ENCODE data around the gene SPATS2L. TPM values are rescaled to one million over a fixed set of nuclear protein-coding genes. Genes with fewer than 3 reads are reported as not detected.

The SPATS2L gene
- total RNA-seq, 1 experiment from 2014 or later, result 174 TPM

DNA sequence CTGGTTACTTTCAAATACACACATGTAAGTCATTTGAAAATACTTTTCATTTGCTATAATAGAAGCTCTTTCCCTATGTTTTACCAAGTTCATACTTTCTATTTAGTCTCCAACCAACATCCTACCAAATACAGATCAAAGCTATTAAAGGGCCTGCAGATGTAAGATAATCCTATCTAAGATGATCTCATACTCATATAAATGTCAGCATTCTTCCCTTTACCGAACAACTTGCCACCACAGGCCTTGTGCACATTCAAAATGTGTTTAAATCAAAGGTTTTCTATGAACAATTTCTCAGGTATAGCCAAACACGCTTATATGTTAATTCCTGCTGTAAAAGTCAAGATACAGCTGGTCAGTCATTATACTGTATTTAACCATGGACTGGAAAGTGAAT lies 180.0 kb downstream of the SPATS2L start:
- H3K36me3 ChIP-seq (ENCODE audit: low read depth, low read length), result no peaks in the 10 kb centered on the region
- TF ChIP-seq EZH2 (IDR thresholded peaks at IDR 0.05; ENCODE audit: low read length, unreplicated experiment) (no peak), CTCF (conservative IDR thresholded peaks at IDR 0.05; ENCODE audit: low read depth, low read length) (no peak), EZH2phosphoT487 (IDR thresholded peaks at IDR 0.05; ENCODE audit: borderline replicate concordance, low read length) (no peak)
- no peaks in the 10 kb centered on the region for H3K9me2 ChIP-seq (replicated peaks; ENCODE audit: low read length)
- H2AFZ ChIP-seq (ENCODE audit: low read length), result no peak overlapping the region
- H3K4me1 ChIP-seq (ENCODE audit: insufficient read depth, low read length), result peaks cover 21% of the 10 kb centered on the region
- ChIA-PET POLR2A (ENCODE audit: unreplicated experiment) (no interaction called here), CTCF (interaction anchor here (0.6 kb wide), 1 partner anchor 81 kb away, joined by 5 read pairs; no protein-coding TSS in a partner anchor)
- DNase-seq (no peak), ATAC-seq (no peak)
- no peak overlapping the region for H3K4me3 ChIP-seq (ENCODE audit: low read length)
- no TSS peak for BruUV-seq (replicated peaks)
- no peak overlapping the region for H3K27ac ChIP-seq (ENCODE audit: low read length)
- no peaks in the 10 kb centered on the region for H3F3A ChIP-seq (ENCODE audit: low read length, unreplicated experiment)
- H3K4me2 ChIP-seq (ENCODE audit: low read length), result no peak overlapping the region
- H3K79me2 ChIP-seq (ENCODE audit: low read length), result no peaks in the 10 kb centered on the region
- intact Hi-C loops (cut with micrococcal nuclease), result no loop called here
- H3K9ac ChIP-seq (ENCODE audit: low read length), result no peak overlapping the region
- no peaks in the 10 kb centered on the region for H3K27me3 ChIP-seq (ENCODE audit: low read length)
- H4K20me1 ChIP-seq (ENCODE audit: low read length), result no peaks in the 10 kb centered on the region
- H3K9me3 ChIP-seq (ENCODE audit: low read length), result no peaks in the 10 kb centered on the region

- intact Hi-C loops (cut with micrococcal nuclease), result no loop called here
- Histone ChIP-seq H3K9me3 (ENCODE audit: low read length) (no peaks in the 10 kb centered on the region), H4K20me1 (ENCODE audit: low read length) (no peaks in the 10 kb centered on the region), H3K4me3 (ENCODE audit: low read length) (no peak overlapping the region), H3K9me2 (replicated peaks; ENCODE audit: low read length) (no peaks in the 10 kb centered on the region), H3K4me2 (ENCODE audit: low read length) (no peak overlapping the region), H3K9ac (ENCODE audit: low read length) (no peak overlapping the region), H3F3A (ENCODE audit: low read length, unreplicated experiment) (no peaks in the 10 kb centered on the region), H3K36me3 (ENCODE audit: low read depth, low read length) (no peaks in the 10 kb centered on the region), H3K4me1 (ENCODE audit: insufficient read depth, low read length) (peaks cover 16% of the 10 kb centered on the region), H3K27ac (ENCODE audit: low read length) (no peak overlapping the region), H2AFZ (ENCODE audit: low read length) (no peak overlapping the region), H3K27me3 (ENCODE audit: low read length) (no peaks in the 10 kb centered on the region), H3K79me2 (ENCODE audit: low read length) (no peaks in the 10 kb centered on the region)
- no TSS peak for BruUV-seq (replicated peaks)
- ChIA-PET POLR2A (ENCODE audit: unreplicated experiment) (no interaction called here), CTCF (no interaction called here)
- DNase-seq (no peak), ATAC-seq (no peak)
- TF ChIP-seq EZH2phosphoT487 (IDR thresholded peaks at IDR 0.05; ENCODE audit: borderline replicate concordance, low read length) (no peak), EZH2 (IDR thresholded peaks at IDR 0.05; ENCODE audit: low read length, unreplicated experiment) (no peak), CTCF (conservative IDR thresholded peaks at IDR 0.05; ENCODE audit: low read depth, low read length) (no peak)
Measured at GRCh38 chr2:200488169-200488568, 181.7 kb downstream of the SPATS2L start.

DNA sequence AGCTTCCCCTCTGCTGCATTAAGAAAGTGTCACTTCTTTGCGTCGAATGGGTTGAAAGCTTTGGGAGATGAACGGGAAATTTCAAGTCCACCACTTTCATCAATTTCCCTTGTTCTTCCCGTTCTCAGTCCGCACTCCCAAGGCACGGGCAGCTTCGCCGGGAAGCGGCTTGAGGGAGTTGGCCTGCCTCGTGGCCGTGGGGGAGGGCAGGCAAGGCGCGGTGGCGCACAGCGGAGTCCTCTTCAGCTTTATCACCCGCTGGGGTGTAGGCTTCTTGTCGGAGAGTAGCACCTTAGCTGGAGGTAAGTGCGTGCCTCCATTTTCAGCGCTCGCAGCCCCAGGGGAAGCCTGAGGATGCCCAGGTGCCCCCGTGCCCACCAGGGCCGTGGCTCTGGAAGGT lies 183.5 kb downstream of the SPATS2L start:
- Histone ChIP-seq H3K27ac (ENCODE audit: low read length) (no peak overlapping the region), H3K4me3 (ENCODE audit: low read length) (no peak overlapping the region), H4K20me1 (ENCODE audit: low read length) (no peaks in the 10 kb centered on the region), H3K9me3 (ENCODE audit: low read length) (no peaks in the 10 kb centered on the region), H3K79me2 (ENCODE audit: low read length) (no peaks in the 10 kb centered on the region), H3K4me1 (ENCODE audit: insufficient read depth, low read length) (peaks cover 7% of the 10 kb centered on the region; the same call in 1 of the 2 replicates), H3F3A (ENCODE audit: low read length, unreplicated experiment) (no peaks in the 10 kb centered on the region), H3K27me3 (ENCODE audit: low read length) (no peaks in the 10 kb centered on the region), H3K9me2 (replicated peaks; ENCODE audit: low read length) (no peaks in the 10 kb centered on the region), H3K36me3 (ENCODE audit: low read depth, low read length) (no peaks in the 10 kb centered on the region), H3K9ac (ENCODE audit: low read length) (no peak overlapping the region), H3K4me2 (ENCODE audit: low read length) (no peak overlapping the region), H2AFZ (ENCODE audit: low read length) (no peak overlapping the region)
- DNase-seq, result no peak
- POLR2A ChIA-PET (ENCODE audit: unreplicated experiment), result no interaction called here
- CTCF ChIA-PET, result no interaction called here
- BruUV-seq (replicated peaks), result no TSS peak
- intact Hi-C loops (cut with micrococcal nuclease), result no loop called here
- no peak for ATAC-seq
- no peak for TF ChIP-seq EZH2 (IDR thresholded peaks at IDR 0.05; ENCODE audit: low read length, unreplicated experiment)
- no peak for TF ChIP-seq EZH2phosphoT487 (IDR thresholded peaks at IDR 0.05; ENCODE audit: borderline replicate concordance, low read length)
- no peak for TF ChIP-seq CTCF (conservative IDR thresholded peaks at IDR 0.05; ENCODE audit: low read depth, low read length)
